Heart left ventricle (tissue), 16 donors: ENCODE results near the gene CPM. TPM values are rescaled to one million over a fixed set of nuclear protein-coding genes. Genes with fewer than 3 reads are reported as not detected.
A peak's percentile ranks its signal among the peaks of the same experiment; 100 is the strongest.

Source experiments
- ATAC-seq, 4 donors: fragments of 200-7000 bp; cut with Tn5 transposase; one replicate each; pipeline ENCODE4 v1.9.1; 2020 to 2022; ENCODE audit warnings: moderate library complexity in 4 of 4, mild to moderate bottlenecking in 3 of 4, moderate number of reproducible peaks in 1 of 4
- DNase-seq, 5 donors: peaks; one replicate each; pipeline ENCODE4 v3.0.0-alpha.2; 2020
- H3K27ac ChIP-seq, 12 donors: fragments of 200-600 bp; sonication (generic) in 4 of 12; one replicate each; pipeline versions ENCODE4 v1.5.0 to v1.8.0; 2016 to 2022; ENCODE audit warnings: mild to moderate bottlenecking in 2 of 12
- H3K27me3 ChIP-seq, 9 donors: fragments of 200-600 bp; sonication (generic) in 2 of 9; one replicate each; pipeline versions ENCODE4 v1.5.1 to v1.8.0; 2016 to 2022; ENCODE audit warnings: mild to moderate bottlenecking in 3 of 9
- H3K36me3 ChIP-seq, 9 donors: fragments of 200-600 bp; sonication (generic) in 2 of 9; one replicate each; pipeline versions ENCODE4 v1.5.0 to v1.8.0; 2018 to 2022; ENCODE audit warnings: mild to moderate bottlenecking in 2 of 9
- H3K4me1 ChIP-seq, 12 donors: fragments of 200-600 bp; sonication (generic) in 4 of 12; one replicate each; pipeline versions ENCODE4 v1.5.0 to v1.8.0; 2016 to 2022; ENCODE audit warnings: mild to moderate bottlenecking in 3 of 12
- H3K4me3 ChIP-seq, 12 donors: fragments of 200-600 bp; sonication (generic) in 4 of 12; one replicate each; pipeline versions ENCODE4 v1.5.0 to v1.8.0; 2017 to 2022; ENCODE audit warnings: mild to moderate bottlenecking in 9 of 12, moderate library complexity in 4 of 12
- H3K9me3 ChIP-seq, 12 donors: fragments of 200-600 bp; sonication (generic) in 4 of 12; one replicate each; pipeline versions ENCODE4 v1.5.0 to v1.8.0; 2016 to 2022; ENCODE audit warnings: mild to moderate bottlenecking in 1 of 12
- POLR2A ChIP-seq, 2 donors: fragments of 450-650 bp; IDR thresholded peaks; one replicate each; pipeline ENCODE4 v1.6.1; 2017; ENCODE audit warnings: antibody characterized with exemption in 2 of 2, mild to moderate bottlenecking in 2 of 2, moderate library complexity in 2 of 2
- WGBS, 4 donors: extraction: QIAGEN DNeasy Blood & Tissue Kit in 2 of 4; methylation state at CpG; one replicate each; pipeline versions ENCODE4 v1.1.5 to v1.1.7; 2013 to 2018; 5-methylcytosine and 5-hydroxymethylcytosine counted together
- intact Hi-C, 10 donors: fragments of 100-400 bp; cut with DNase I; formaldehyde crosslinking; loops; one replicate each; pipeline versions ENCODE4 v1.11.1 to v1.14.2; 2022
- polyA plus RNA-seq, 2 donors: library from polyadenylated mRNA; stranded (reverse); fragments of 200-250 nt; gene quantifications; one replicate each; pipeline ENCODE4 v1.2.3, GENCODE V29; 2013
- total RNA-seq, 9 donors: library from RNA; depleted of rRNA in 2 of 9; stranded (reverse); fragments of >200 nt in 2 of 9; fragmentation: NEBNext Ultra II Directional in 3 of 9; extraction: Animal tissue kit (Norgen Biotek cat#: 25700) in 3 of 9; gene quantifications; one replicate each; pipeline versions ENCODE4 v1.1.0 to v1.2.4, GENCODE V29; 2016 to 2023
- TF ChIP-seq, protein P1 (sequence below), 12 donors: fragments of 200-600 bp; sonication (generic) in 4 of 12; IDR thresholded peaks; one replicate each; pipeline versions ENCODE4 v1.5.0 to v1.8.0; 2018 to 2022; ENCODE audit warnings: antibody characterized with exemption in 12 of 12, mild to moderate bottlenecking in 5 of 12
- donor health status: ischemic (EF 13 %, LVEDD 7.1; RV severe dilation, severe dysfunction).
- donor health status: healthy with polysubstance abuse.
- donor health status: DM: no; HTN: yes; CAD: no.
- donor health status: DM: no; HTN: no; CAD: no.
- donor health status: ischemic (EF 25% LVEDD 6.9; RV normal size, moderate dysfunction).
- donor health status: ischemic (EF 25% LVEDD 5.7; RV mildly dilated, moderate dysfunction).
- donor health status: healthy.
- donor health status: DM: yes; HTN: yes; CAD: no.
- donor health status: ischemic (EF 35%, LVEDD 5.7; RV mildly dilated, moderate dysfunction).
- donor health status: nonischemic (EF 11% LVEDD 7.7; RV severe dilation, severe dysfunction).
- donor health status: DM: yes; HTN: yes; CAD: no.
- donor health status: PGD.
- donor health status: ischemic (EF 29% LVEDD 5.4; RV normal size, mild dysfunction).
- donor health status: nonischemic (EF 23%, LVEDD 6.1; RV moderate dilation, normal function).

Gene CPM
- total and polyA plus RNA-seq, 11 donors = 2.0 to 25.4 (median 8.8) TPM

GRCh38 chr12:68873316-68873715 is 59.7 kb downstream of the CPM start:
- no peak for DNase-seq
- peaks cover 0 to 22% (median 0%) of the 10 kb centered on the region in 9 donors for H3K36me3 ChIP-seq
- TF ChIP-seq, protein P1, sequence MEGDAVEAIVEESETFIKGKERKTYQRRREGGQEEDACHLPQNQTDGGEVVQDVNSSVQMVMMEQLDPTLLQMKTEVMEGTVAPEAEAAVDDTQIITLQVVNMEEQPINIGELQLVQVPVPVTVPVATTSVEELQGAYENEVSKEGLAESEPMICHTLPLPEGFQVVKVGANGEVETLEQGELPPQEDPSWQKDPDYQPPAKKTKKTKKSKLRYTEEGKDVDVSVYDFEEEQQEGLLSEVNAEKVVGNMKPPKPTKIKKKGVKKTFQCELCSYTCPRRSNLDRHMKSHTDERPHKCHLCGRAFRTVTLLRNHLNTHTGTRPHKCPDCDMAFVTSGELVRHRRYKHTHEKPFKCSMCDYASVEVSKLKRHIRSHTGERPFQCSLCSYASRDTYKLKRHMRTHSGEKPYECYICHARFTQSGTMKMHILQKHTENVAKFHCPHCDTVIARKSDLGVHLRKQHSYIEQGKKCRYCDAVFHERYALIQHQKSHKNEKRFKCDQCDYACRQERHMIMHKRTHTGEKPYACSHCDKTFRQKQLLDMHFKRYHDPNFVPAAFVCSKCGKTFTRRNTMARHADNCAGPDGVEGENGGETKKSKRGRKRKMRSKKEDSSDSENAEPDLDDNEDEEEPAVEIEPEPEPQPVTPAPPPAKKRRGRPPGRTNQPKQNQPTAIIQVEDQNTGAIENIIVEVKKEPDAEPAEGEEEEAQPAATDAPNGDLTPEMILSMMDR (IDR thresholded peaks at IDR 0.05) = no peak
- no peak for TF ChIP-seq POLR2A (IDR thresholded peaks at IDR 0.05)
- 92 to 100% (median 98%) methylated on average over 4 of the region's 4 CpGs for WGBS, 4 donors
- intact Hi-C loops = no loop called here
- peaks cover 0 to 1% (median 0%) of the 10 kb centered on the region in 12 donors for H3K9me3 ChIP-seq
- no peak for ATAC-seq
- H3K4me3 ChIP-seq = no peak overlapping the region
- peaks cover 0 to 6% (median 0%) of the 10 kb centered on the region in 12 donors for H3K4me1 ChIP-seq
- H3K27me3 ChIP-seq = no peaks in the 10 kb centered on the region
- no peak overlapping the region for H3K27ac ChIP-seq

DNA sequence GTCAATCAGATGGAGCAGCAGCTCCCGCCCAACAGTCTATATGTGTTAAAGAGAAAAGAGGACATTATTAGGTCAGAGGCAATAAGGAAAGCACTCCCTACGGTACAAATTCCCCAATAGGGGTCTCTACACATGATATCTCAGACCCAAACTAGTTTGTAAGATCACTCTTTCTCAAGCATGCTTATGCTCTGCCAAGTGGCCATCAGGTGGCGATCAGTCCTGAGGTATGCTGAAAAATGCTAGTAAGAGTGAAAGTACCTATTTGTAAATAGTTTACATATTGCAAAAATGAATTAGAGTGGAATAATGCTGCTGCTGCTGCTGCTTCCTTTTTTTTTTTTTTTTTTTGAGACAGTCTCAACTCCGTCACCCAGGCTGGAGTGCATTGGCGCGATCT is 61.0 kb downstream of the CPM start:
- H3K4me3 ChIP-seq = no peak overlapping the region
- peaks cover 0 to 6% (median 0%) of the 10 kb centered on the region in 12 donors for H3K4me1 ChIP-seq
- no peak for DNase-seq
- intact Hi-C loops = no loop called here
- TF ChIP-seq, protein P1 (IDR thresholded peaks at IDR 0.05) = peak in 3 of 12 donors; percentile 9 to 21 (median 16)
- TF ChIP-seq POLR2A (IDR thresholded peaks at IDR 0.05) = no peak
- ATAC-seq = no peak
- no peaks in the 10 kb centered on the region for H3K27me3 ChIP-seq
- WGBS, 4 donors = 80 to 82% (median 81%) methylated on average over 6 of the region's 6 CpGs
- no peak overlapping the region for H3K27ac ChIP-seq
- peaks cover 0 to 27% (median 0%) of the 10 kb centered on the region in 9 donors for H3K36me3 ChIP-seq
- no peaks in the 10 kb centered on the region for H3K9me3 ChIP-seq

DNA sequence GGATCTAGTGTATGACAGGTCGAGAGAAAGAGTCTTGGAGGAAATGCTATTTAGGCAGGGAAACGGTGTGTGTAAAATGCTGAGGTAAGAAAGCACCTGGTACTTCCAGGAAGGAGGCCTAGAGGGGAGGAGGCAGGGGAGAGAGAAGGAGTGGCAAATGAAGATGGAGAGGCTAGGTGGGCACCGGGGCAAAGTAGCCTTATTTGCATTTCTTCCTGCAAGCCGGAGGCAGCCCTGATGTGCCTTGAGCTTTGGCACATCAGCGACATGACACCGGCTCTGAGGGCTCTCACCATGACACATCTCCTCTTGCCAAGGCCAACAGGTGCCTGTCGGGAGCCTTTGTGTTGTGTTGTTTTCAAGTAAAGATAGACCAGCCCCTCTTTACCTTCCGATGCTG is 61.6 kb downstream of the CPM start:
- no peak overlapping the region for H3K27ac ChIP-seq
- intact Hi-C loops = no loop called here
- peaks cover 0 to 32% (median 0%) of the 10 kb centered on the region in 9 donors for H3K36me3 ChIP-seq
- ATAC-seq (no peak), DNase-seq (no peak)
- H3K27me3 ChIP-seq = no peaks in the 10 kb centered on the region
- H3K4me1 ChIP-seq = peaks cover 0 to 4% (median 0%) of the 10 kb centered on the region in 12 donors
- H3K9me3 ChIP-seq = no peaks in the 10 kb centered on the region
- no peak overlapping the region for H3K4me3 ChIP-seq
- TF ChIP-seq POLR2A (IDR thresholded peaks at IDR 0.05) = no peak
- TF ChIP-seq, protein P1 (IDR thresholded peaks at IDR 0.05) = no peak
- WGBS, 4 donors = 78 to 85% (median 83%) methylated on average over 8 of the region's 8 CpGs

GRCh38 chr12:68870443-68870842 is 62.5 kb downstream of the CPM start:
- no peak for ATAC-seq
- WGBS, 4 donors = 84 to 87% (median 86%) methylated on average over 5 to 6 of the region's 6 CpGs
- Histone ChIP-seq H3K9me3 (no peaks in the 10 kb centered on the region), H3K36me3 (peaks cover 0 to 38% (median 0%) of the 10 kb centered on the region in 9 donors), H3K4me1 (no peaks in the 10 kb centered on the region), H3K27ac (no peak overlapping the region), H3K27me3 (no peaks in the 10 kb centered on the region), H3K4me3 (no peak overlapping the region)
- no peak for TF ChIP-seq POLR2A (IDR thresholded peaks at IDR 0.05)
- TF ChIP-seq, protein P1 (IDR thresholded peaks at IDR 0.05) = no peak
- intact Hi-C loops = no loop called here
- no peak for DNase-seq
